Jurkat, Clone E6-1 (cell line): Measurements from ENCODE around the gene ICOS.

Experiments used
- DNase-seq: peaks from one replicate; pipeline ENCODE4 v3.0.0-alpha.2; 2011; ENCODE audit warnings: low read depth, low spot score
- H3K4me3 ChIP-seq: 2 replicates; pipeline ENCODE4 v1.5.1; 2011; ENCODE audit warnings: mild to moderate bottlenecking, low read length, control low read depth, moderate library complexity

The ICOS gene

GRCh38 chr2:203997980-203998809, 61.6 kb downstream of the ICOS start:
- no peak overlapping the region for H3K4me3 ChIP-seq
- DNase-seq = no peak

GRCh38 chr2:203999835-204000234, 63.3 kb downstream of the ICOS start:
- no peak for DNase-seq
- no peak overlapping the region for H3K4me3 ChIP-seq

GRCh38 chr2:204000446-204000845, 63.9 kb downstream of the ICOS start:
- H3K4me3 ChIP-seq = no peak overlapping the region
- DNase-seq = no peak

- no peak overlapping the region for H3K4me3 ChIP-seq
- no peak for DNase-seq
Observed at GRCh38 chr2:204003276-204003990, 66.9 kb downstream of the ICOS start.

GRCh38 chr2:204004912-204005311, 68.3 kb downstream of the ICOS start:
- no peak overlapping the region for H3K4me3 ChIP-seq
- no peak for DNase-seq

GRCh38 chr2:204005940-204006721, 69.6 kb downstream of the ICOS start:
- DNase-seq = no peak
- H3K4me3 ChIP-seq = no peak overlapping the region

- no peak for DNase-seq
Observed at GRCh38 chr2:204008352-204008751, 71.8 kb downstream of the ICOS start.

GRCh38 chr2:204010628-204011560, 74.3 kb downstream of the ICOS start:
- no peak overlapping the region for H3K4me3 ChIP-seq
- DNase-seq = no peak

More at GRCh38 chr2:204008352-204008751, 71.8 kb downstream of the ICOS start:
- no peak overlapping the region for H3K4me3 ChIP-seq
